ENCODE results near the gene PSIP1. TPM values are rescaled to one million over a fixed set of nuclear protein-coding genes. Genes with fewer than 3 reads are reported as not detected.
"Not testable (repeated sequence)": the region's sequence is repeated elsewhere in the genome, so short reads cannot be mapped to it uniquely, and the experiment has no call there.

PSIP1 gene
- total RNA-seq, 2 donors from 2014 or later, result 45.9 to 62.3 TPM

- Mint-ChIP-seq H3K27me3 (no peaks in the 10 kb centered on the region), H3K27ac (no peak overlapping the region), H3K4me1 (ENCODE audit: low read depth in 2 of 2) (peaks cover 9 to 17% of the 10 kb centered on the region in 2 donors), H3K36me3 (peaks cover 16% of the 10 kb centered on the region), H3K4me3 (no peak overlapping the region), H3K9me3 (no peaks in the 10 kb centered on the region)
- ATAC-seq (no peak), DNase-seq (ENCODE audit: low spot score) (no peak)
Measured at GRCh38 chr9:15491950-15492349, 18.8 kb downstream of the PSIP1 start.

GRCh38 chr9:15485836-15486666 lies 24.7 kb downstream of the PSIP1 start:
- Mint-ChIP-seq H3K4me1 (ENCODE audit: low read depth in 2 of 2) (peaks cover 11 to 16% of the 10 kb centered on the region in 2 donors), H3K27ac (peak overlapping the region in 1 of 2 donors; percentile 45), H3K36me3 (no peaks in the 10 kb centered on the region), H3K27me3 (no peaks in the 10 kb centered on the region), H3K4me3 (no peak overlapping the region), H3K9me3 (no peaks in the 10 kb centered on the region)
- no peak for DNase-seq (ENCODE audit: low spot score)
- no peak for ATAC-seq

- ATAC-seq (no peak), DNase-seq (ENCODE audit: low spot score) (no peak)
- H3K9me3 Mint-ChIP-seq, result no peaks in the 10 kb centered on the region
- no peaks in the 10 kb centered on the region for H3K36me3 Mint-ChIP-seq
- H3K4me1 Mint-ChIP-seq (ENCODE audit: low read depth in 2 of 2), result peaks cover 11 to 16% of the 10 kb centered on the region in 2 donors
- no peak overlapping the region for H3K4me3 Mint-ChIP-seq
- no peaks in the 10 kb centered on the region for H3K27me3 Mint-ChIP-seq
- peak overlapping the region in 1 of 2 donors; percentile 45 for H3K27ac Mint-ChIP-seq
Measured at GRCh38 chr9:15484802-15485201, 26.0 kb downstream of the PSIP1 start.

DNA sequence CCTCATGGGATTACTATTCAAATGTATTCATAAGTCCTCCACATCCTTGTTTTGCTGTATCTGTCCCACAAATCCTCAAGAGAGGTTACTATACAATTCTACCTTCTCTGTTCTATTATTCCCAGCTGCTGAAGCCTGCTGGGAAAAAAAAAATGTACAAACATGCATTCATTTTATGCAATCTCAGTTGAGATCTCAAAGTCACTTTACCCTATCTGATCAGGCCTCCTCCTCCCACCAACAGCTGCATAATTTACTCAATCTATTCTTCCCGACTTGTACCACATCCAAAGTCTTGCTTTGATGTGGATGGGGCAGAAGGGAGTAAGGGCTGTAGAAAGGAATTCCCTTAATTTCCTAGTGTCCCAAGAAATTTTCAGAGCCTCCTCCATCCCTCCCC lies 28.6 kb downstream of the PSIP1 start:
- H3K9me3 Mint-ChIP-seq, result no peaks in the 10 kb centered on the region
- H3K27ac Mint-ChIP-seq, result peak overlapping the region in 1 of 2 donors; percentile 24
- no peak overlapping the region for H3K4me3 Mint-ChIP-seq
- no peak for DNase-seq (ENCODE audit: low spot score)
- H3K36me3 Mint-ChIP-seq, result no peaks in the 10 kb centered on the region
- H3K4me1 Mint-ChIP-seq (ENCODE audit: low read depth in 2 of 2), result peaks cover 11 to 16% of the 10 kb centered on the region in 2 donors
- no peak for ATAC-seq
- no peaks in the 10 kb centered on the region for H3K27me3 Mint-ChIP-seq

DNA sequence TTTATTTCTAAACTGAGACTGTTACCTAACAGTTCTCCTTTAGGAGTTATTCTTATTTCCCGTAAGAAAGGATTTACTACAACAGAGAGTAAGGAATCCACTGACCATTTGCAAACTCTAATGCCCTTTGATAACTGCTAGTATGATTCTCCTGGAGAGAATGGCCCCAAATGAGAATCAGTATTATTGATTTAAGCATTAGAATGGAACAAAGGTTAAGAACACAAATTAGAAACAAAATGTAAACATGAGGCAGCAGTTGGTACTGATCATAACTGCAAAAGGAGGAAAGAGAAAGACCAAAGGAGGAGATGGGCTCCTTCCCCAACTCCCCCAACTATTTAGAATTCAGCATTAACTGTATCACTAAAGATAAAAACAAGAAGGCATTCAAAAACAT lies 30.7 kb downstream of the PSIP1 start:
- Mint-ChIP-seq H3K27ac (no peak overlapping the region), H3K9me3 (no peaks in the 10 kb centered on the region), H3K36me3 (peaks cover 4% of the 10 kb centered on the region), H3K27me3 (no peaks in the 10 kb centered on the region), H3K4me3 (no peak overlapping the region), H3K4me1 (ENCODE audit: low read depth in 2 of 2) (peaks cover 13 to 16% of the 10 kb centered on the region in 2 donors)
- ATAC-seq, result no peak
- no peak for DNase-seq (ENCODE audit: low spot score)

GRCh38 chr9:15475923-15476536 lies 34.7 kb downstream of the PSIP1 start:
- no peak for ATAC-seq
- peaks cover 19% of the 10 kb centered on the region for H3K36me3 Mint-ChIP-seq
- H3K4me1 Mint-ChIP-seq (ENCODE audit: low read depth in 2 of 2), result peaks cover 5 to 9% of the 10 kb centered on the region in 2 donors
- H3K4me3 Mint-ChIP-seq, result no peak overlapping the region
- H3K9me3 Mint-ChIP-seq, result no peaks in the 10 kb centered on the region
- no peak for DNase-seq (ENCODE audit: low spot score)
- no peaks in the 10 kb centered on the region for H3K27me3 Mint-ChIP-seq
- no peak overlapping the region for H3K27ac Mint-ChIP-seq

DNA sequence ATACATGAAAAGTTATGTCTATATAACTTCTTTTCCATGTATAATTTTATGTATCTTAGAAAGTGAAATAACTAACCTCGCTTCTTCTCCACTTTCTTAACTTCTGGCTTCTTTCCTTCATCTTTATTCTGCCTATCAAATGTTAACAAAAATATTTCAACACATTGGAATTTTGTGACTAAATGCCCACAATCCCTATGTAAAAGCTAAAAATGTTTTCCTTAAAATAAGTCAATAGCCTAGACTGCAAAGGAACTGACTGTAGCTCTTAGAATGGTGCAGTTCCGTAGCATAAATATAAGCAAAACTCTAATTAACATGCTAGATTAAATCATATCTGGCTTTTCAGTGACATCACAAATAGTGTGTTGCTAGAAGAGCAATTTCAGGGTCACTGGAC lies 40.9 kb downstream of the PSIP1 start:
- Mint-ChIP-seq H3K27me3 (no peaks in the 10 kb centered on the region), H3K27ac (no peak overlapping the region), H3K9me3 (no peaks in the 10 kb centered on the region), H3K4me1 (ENCODE audit: low read depth in 2 of 2) (peaks cover 3 to 9% of the 10 kb centered on the region in 2 donors), H3K36me3 (peaks cover 41% of the 10 kb centered on the region), H3K4me3 (no peak overlapping the region)
- DNase-seq (ENCODE audit: low spot score) (no peak), ATAC-seq (no peak)

DNA sequence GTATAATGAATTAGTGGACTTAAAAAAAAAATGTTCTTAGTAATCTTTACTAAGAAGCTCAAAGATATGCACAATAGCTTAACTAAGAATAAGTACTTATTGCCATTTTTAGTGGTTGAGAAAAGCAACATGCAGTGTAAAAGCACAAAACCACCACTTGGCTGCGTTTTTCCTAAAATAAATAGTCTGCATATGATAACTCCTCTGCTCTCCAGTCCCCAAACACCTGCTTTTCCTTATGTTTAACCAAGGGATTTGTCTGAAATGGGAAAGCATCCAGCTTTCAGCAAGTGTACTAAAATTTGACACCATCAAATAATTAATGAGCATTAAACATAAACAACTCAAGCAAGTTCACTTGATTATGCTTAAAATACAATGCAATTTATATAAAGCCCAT lies 41.4 kb downstream of the PSIP1 start:
- H3K36me3 Mint-ChIP-seq, result peaks cover 41% of the 10 kb centered on the region
- no peak overlapping the region for H3K27ac Mint-ChIP-seq
- peaks cover 3 to 9% of the 10 kb centered on the region in 2 donors for H3K4me1 Mint-ChIP-seq (ENCODE audit: low read depth in 2 of 2)
- no peaks in the 10 kb centered on the region for H3K27me3 Mint-ChIP-seq
- no peaks in the 10 kb centered on the region for H3K9me3 Mint-ChIP-seq
- no peak for ATAC-seq
- H3K4me3 Mint-ChIP-seq, result no peak overlapping the region
- no peak for DNase-seq (ENCODE audit: low spot score)

GRCh38 chr9:15468145-15468544 lies 42.6 kb downstream of the PSIP1 start:
- no peaks in the 10 kb centered on the region for H3K27me3 Mint-ChIP-seq
- H3K27ac Mint-ChIP-seq, result no peak overlapping the region
- ATAC-seq, result no peak
- H3K9me3 Mint-ChIP-seq, result no peaks in the 10 kb centered on the region
- DNase-seq (ENCODE audit: low spot score), result no peak
- peaks cover 34% of the 10 kb centered on the region for H3K36me3 Mint-ChIP-seq
- H3K4me1 Mint-ChIP-seq (ENCODE audit: low read depth in 2 of 2), result peaks cover 0 to 9% of the 10 kb centered on the region in 2 donors
- H3K4me3 Mint-ChIP-seq, result no peak overlapping the region

DNA sequence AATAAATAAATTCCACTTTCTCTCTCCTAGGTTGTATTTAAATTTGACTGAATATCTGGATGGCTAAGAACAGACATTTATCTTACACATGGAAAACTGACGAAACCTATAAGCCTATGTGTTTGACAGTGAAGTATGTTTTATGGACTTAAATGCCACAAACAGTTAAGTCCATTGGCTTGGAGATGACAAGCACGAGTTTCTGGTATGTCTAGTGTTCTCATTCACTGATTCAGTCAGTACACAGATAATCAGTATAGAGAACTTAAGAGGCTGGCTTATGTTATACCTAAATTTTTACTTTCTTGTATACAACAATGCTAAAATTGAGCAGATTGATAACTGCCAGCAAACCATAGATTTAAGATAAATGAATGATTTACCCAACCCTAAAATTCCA lies 49.2 kb downstream of the PSIP1 start:
- no peak overlapping the region for H3K4me3 Mint-ChIP-seq
- no peaks in the 10 kb centered on the region for H3K27me3 Mint-ChIP-seq
- peaks cover 10% of the 10 kb centered on the region for H3K36me3 Mint-ChIP-seq
- H3K4me1 Mint-ChIP-seq (ENCODE audit: low read depth in 2 of 2), result no peaks in the 10 kb centered on the region
- DNase-seq (ENCODE audit: low spot score) (no peak), ATAC-seq (no peak)
- H3K27ac Mint-ChIP-seq, result no peak overlapping the region
- no peaks in the 10 kb centered on the region for H3K9me3 Mint-ChIP-seq

- Mint-ChIP-seq H3K27ac (no peak overlapping the region), H3K4me3 (no peak overlapping the region), H3K4me1 (ENCODE audit: low read depth in 2 of 2) (no peaks in the 10 kb centered on the region), H3K36me3 (peaks cover 8% of the 10 kb centered on the region), H3K9me3 (no peaks in the 10 kb centered on the region), H3K27me3 (no peaks in the 10 kb centered on the region)
- DNase-seq (ENCODE audit: low spot score) (no peak), ATAC-seq (no peak)
Measured at GRCh38 chr9:15461056-15461455, 49.7 kb downstream of the PSIP1 start.

DNA sequence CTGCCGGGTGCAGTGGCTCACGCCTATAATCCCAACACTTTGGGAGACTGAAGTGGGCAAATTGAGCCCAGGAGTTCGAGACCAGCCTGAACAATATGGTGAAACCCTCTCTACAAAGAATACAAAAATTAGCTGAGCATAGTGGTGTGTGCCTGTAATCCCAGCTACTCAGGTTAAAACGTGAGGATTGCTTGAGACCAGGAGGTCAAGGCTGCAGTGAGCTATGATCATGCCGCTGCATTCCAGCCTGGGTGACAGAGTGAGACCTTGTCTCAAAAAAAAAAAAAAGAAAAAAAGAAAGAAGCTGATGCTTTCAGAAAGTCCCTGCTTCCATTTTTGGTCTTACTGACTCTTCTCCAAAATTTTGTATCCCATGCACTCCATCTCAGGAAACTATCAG lies 56.8 kb downstream of the PSIP1 start:
- no peak for ATAC-seq
- no peak for DNase-seq (ENCODE audit: low spot score)
- Mint-ChIP-seq H3K27me3 (no peaks in the 10 kb centered on the region), H3K4me1 (ENCODE audit: low read depth in 2 of 2) (no peaks in the 10 kb centered on the region), H3K36me3 (peaks cover 6% of the 10 kb centered on the region), H3K9me3 (no peaks in the 10 kb centered on the region), H3K4me3 (no peak overlapping the region), H3K27ac (no peak overlapping the region)

DNA sequence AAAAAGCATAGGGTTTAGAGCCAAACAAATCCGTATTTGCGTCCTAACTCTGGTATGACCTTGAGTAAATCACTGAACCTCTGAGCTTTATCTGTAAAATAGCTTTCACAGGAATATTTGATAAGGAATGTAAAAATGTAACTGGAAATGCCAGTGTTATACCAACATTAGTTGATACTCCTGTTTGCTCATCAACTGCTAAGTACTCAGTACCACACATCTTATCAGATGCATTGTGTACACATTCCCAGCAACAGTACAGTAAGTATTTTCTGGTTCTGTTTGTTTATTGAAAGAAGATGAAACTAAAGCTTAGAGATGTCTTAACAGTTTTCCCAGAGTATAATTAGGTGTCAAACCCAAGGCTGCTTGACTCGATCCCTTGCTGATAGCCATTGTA lies 66.6 kb downstream of the PSIP1 start:
- peaks cover 0 to 2% of the 10 kb centered on the region in 2 donors for H3K4me1 Mint-ChIP-seq (ENCODE audit: low read depth in 2 of 2)
- no peaks in the 10 kb centered on the region for H3K9me3 Mint-ChIP-seq
- H3K27me3 Mint-ChIP-seq, result no peaks in the 10 kb centered on the region
- DNase-seq (ENCODE audit: low spot score) (no peak), ATAC-seq (no peak)
- no peak overlapping the region for H3K4me3 Mint-ChIP-seq
- no peak overlapping the region for H3K27ac Mint-ChIP-seq
- H3K36me3 Mint-ChIP-seq, result peaks cover 30% of the 10 kb centered on the region

DNA sequence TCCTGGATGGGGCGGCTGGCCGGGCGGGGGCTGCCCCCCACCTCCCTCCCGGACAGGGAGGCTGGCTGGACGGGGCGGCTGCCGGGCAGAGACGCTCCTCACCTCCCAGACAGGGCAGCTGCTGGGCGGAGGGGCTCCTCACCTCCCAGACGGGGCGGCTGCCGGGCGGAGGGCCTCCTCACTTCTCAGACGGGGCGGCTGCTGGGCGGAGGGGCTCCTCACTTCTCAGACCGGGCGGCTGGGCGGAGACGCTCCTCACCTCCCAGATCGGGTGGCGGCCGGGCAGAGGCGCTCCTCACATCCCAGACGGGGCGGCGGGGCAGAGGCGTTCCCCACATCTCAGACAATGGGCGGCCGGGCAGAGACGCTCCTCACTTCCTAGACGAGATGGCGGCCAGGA lies 68.5 kb downstream of the PSIP1 start:
- peaks cover 18% of the 10 kb centered on the region for H3K36me3 Mint-ChIP-seq
- H3K27me3 Mint-ChIP-seq; H3K4me3 Mint-ChIP-seq; H3K27ac Mint-ChIP-seq; DNase-seq (ENCODE audit: low spot score); ATAC-seq; H3K9me3 Mint-ChIP-seq: not testable (repeated sequence)
- H3K4me1 Mint-ChIP-seq (ENCODE audit: low read depth in 2 of 2), result peaks cover 16 to 18% of the 10 kb centered on the region in 2 donors

All from natural killer cell treated with Interleukin-12 subunit alpha and Interleukin-12 subunit beta and Interleukin-15 and Interleukin-18, amount 100 ng/mL, for 72 hours (primary cell).